ENCODE results near the gene GBP7. TPM values are rescaled to one million over a fixed set of nuclear protein-coding genes. Genes with fewer than 3 reads are reported as not detected.

Gene GBP7
- total and polyA plus RNA-seq, 10 of the 15 experiments (the other 5 are each of a cell fraction or from before 2014, with no cell fraction given) = not detected

GRCh38 chr1:89149229-89149628 is 26.6 kb downstream of the GBP7 start:
- BruUV-seq (replicated peaks) = no TSS peak

More at GRCh38 chr1:89149229-89149628, 26.6 kb downstream of the GBP7 start:
- Histone ChIP-seq H3K79me2 (ENCODE audit: control insufficient read depth, insufficient read depth, low read length) (no peaks in the 10 kb centered on the region), H3K4me1 (ENCODE audit: control insufficient read depth, insufficient read depth, low read length) (no peaks in the 10 kb centered on the region), H3K4me2 (ENCODE audit: control insufficient read depth, insufficient read depth) (no peak overlapping the region), H2AFZ (ENCODE audit: control insufficient read depth, low read depth, low read length) (no peak overlapping the region), H3K9me3 (replicated peaks; ENCODE audit: control insufficient read depth, insufficient read depth, low read length) (no peaks in the 10 kb centered on the region), H3K27ac (ENCODE audit: control insufficient read depth, insufficient read depth) (no peak overlapping the region), H3K9ac (ENCODE audit: control insufficient read depth, insufficient read depth, low read length) (no peak overlapping the region), H3K4me3 (no peak overlapping the region), H4K20me1 (ENCODE audit: control insufficient read depth, insufficient read depth) (no peaks in the 10 kb centered on the region), H3K27me3 (replicated peaks in 1 of 2; ENCODE audit: control insufficient read depth in 2 of 2, insufficient read depth in 2 of 2, low read length in 1 of 2) (no peaks in the 10 kb centered on the region), H3K36me3 (ENCODE audit: control insufficient read depth in 2 of 2, insufficient read depth in 2 of 2, low read length in 1 of 2) (no peaks in the 10 kb centered on the region)
- ChIA-PET POLR2A (no interaction called here), CTCF (interaction anchor here (0.7 to 2.5 kb wide), 3 partner anchors 9 to 68 kb away, joined by 3 to 6 read pairs (median 5); no protein-coding TSS in a partner anchor), RAD21 (ENCODE audit: unreplicated experiment) (interaction anchor here (0.5 to 1.2 kb wide), 2 partner anchors 26 to 165 kb away, joined by 3 read pairs; no protein-coding TSS in a partner anchor), SMC1A (ENCODE audit: uncharacterized antibody, unreplicated experiment) (interaction anchor here (1.0 to 1.4 kb wide), 3 partner anchors 20 to 150 kb away, joined by 3 to 4 read pairs (median 3); no protein-coding TSS in a partner anchor)
- FAIRE-seq (no peak), ATAC-seq (peak; percentile 41; the same call in 2 of the 3 replicates), DNase-seq (ENCODE audit: low read depth, low spot score) (no peak)
- WGBS (ENCODE audit: insufficient coverage, insufficient replicate concordance, low lambda C conversion rate, missing lambda C conversion rate) = 43% methylated on average over 3 of the region's 3 CpGs
- intact Hi-C loops (cut with micrococcal nuclease; ENCODE audit: unreplicated experiment) (no loop called here), in situ Hi-C loops (cut with MboI) (no loop called here)
- TF ChIP-seq PAX5 (IDR thresholded peaks at IDR 0.05; ENCODE audit: borderline replicate concordance, low read depth, low read length) (no peak), PKNOX1 (IDR thresholded peaks at IDR 0.05) (no peak), BACH1 (IDR thresholded peaks at IDR 0.05; ENCODE audit: borderline replicate concordance) (no peak), MYC (IDR thresholded peaks at IDR 0.05; ENCODE audit: insufficient read depth, insufficient read length, insufficient replicate concordance, low read length, severe bottlenecking) (no peak), MEF2B (IDR thresholded peaks at IDR 0.05; ENCODE audit: partially characterized antibody, poor library complexity, severe bottlenecking) (no peak), EZH2 (IDR thresholded peaks at IDR 0.05; ENCODE audit: borderline replicate concordance, control insufficient read depth, low read depth, low read length) (no peak), MYB (IDR thresholded peaks at IDR 0.05; ENCODE audit: borderline replicate concordance, low read depth, low read length) (no peak), CREM (IDR thresholded peaks at IDR 0.05; ENCODE audit: low read depth) (no peak)

Measured in GM12878 (cell line).